B cell (primary cell): ENCODE measurements around the gene CCDC85A. TPM values are rescaled to one million over a fixed set of nuclear protein-coding genes. Genes with fewer than 3 reads are reported as not detected.

ENCODE experiments used
- ATAC-seq: fragments of 200-7000 bp; cut with Tn5 transposase; one replicate; pipeline ENCODE4 v1.10.0; 2021; ENCODE audit warnings: low read depth, mild to moderate bottlenecking, moderate number of reproducible peaks, moderate library complexity
- CTCF ChIA-PET: fragments of 350-600 bp; sonication (Branson Sonifier 250); formaldehyde crosslinking; loops from one replicate; lab custom pipeline; 2021; ENCODE audit warnings: antibody characterized with exemption, inconsistent platforms; lab: Charles Lee
- POLR2A ChIA-PET: fragments of 350-600 bp; sonication (Branson Sonifier 250); formaldehyde crosslinking; loops from one replicate; lab custom pipeline; 2021; ENCODE audit warnings: antibody characterized with exemption; lab: Charles Lee
- DNase-seq: peaks from one replicate; pipeline ENCODE4 v3.0.0; 2013
- H2AFZ ChIP-seq: 2 replicates; pipeline ENCODE4 v1.6.1; 2012; ENCODE audit warnings: mild to moderate bottlenecking, low read depth, low read length; ENCODE audit not compliant: insufficient read depth, poor library complexity, severe bottlenecking
- H3K27ac ChIP-seq, 2 donors: 1 replicate in 1 of 2; 2 replicates in 1 of 2; pipeline ENCODE4 v1.5.1; 2012 to 2013; ENCODE audit warnings: low read length in 2 of 2, mild to moderate bottlenecking in 2 of 2, moderate library complexity in 1 of 2
- H3K27me3 ChIP-seq, 4 experiments: fragments of 200-600 bp in 1 of 4; sonication (generic) in 1 of 4; replicated peaks in 1 of 4; 1 replicate in 2 of 4; 2 replicates in 2 of 4; pipeline versions ENCODE4 v1.6.1 to v1.7.0; 2013 to 2016; ENCODE audit warnings: low read length in 3 of 4, mild to moderate bottlenecking in 2 of 4, mixed read lengths in 1 of 4, moderate library complexity in 1 of 4; ENCODE audit not compliant: insufficient read depth in 4 of 4, control insufficient read depth in 3 of 4; ENCODE audit errors: control extremely low read depth in 1 of 4
- H3K36me3 ChIP-seq, 2 experiments: replicated peaks in 1 of 2; 1 replicate in 1 of 2; 2 replicates in 1 of 2; pipeline versions ENCODE4 v1.6.1 to v1.7.1; 2013; ENCODE audit warnings: low read length in 1 of 2; ENCODE audit not compliant: insufficient read depth in 2 of 2, control insufficient read depth in 1 of 2; ENCODE audit errors: control extremely low read depth in 1 of 2, extremely low read depth in 1 of 2
- H3K4me1 ChIP-seq, 2 donors: fragments of 200-600 bp in 1 of 2; sonication (generic) in 1 of 2; 1 replicate in 1 of 2; 2 replicates in 1 of 2; pipeline versions ENCODE4 v1.5.1 to v1.6.1; 2013 to 2017; ENCODE audit warnings: low read length in 2 of 2; ENCODE audit not compliant: control insufficient read depth in 2 of 2, insufficient read depth in 2 of 2
- H3K4me2 ChIP-seq: replicated peaks from 2 replicates; pipeline ENCODE3; 2012; ENCODE audit warnings: mild to moderate bottlenecking, low read depth, low read length; ENCODE audit not compliant: poor library complexity, severe bottlenecking
- H3K4me3 ChIP-seq, 5 experiments: fragments of 200-600 bp in 1 of 5; sonication (generic) in 1 of 5; 1 replicate in 3 of 5; 2 replicates in 2 of 5; pipeline versions ENCODE4 v1.5.1 to v1.7.0; 2011 to 2016; ENCODE audit warnings: low read length in 4 of 5, mild to moderate bottlenecking in 4 of 5, low read depth in 2 of 5, control low read depth in 1 of 5, moderate library complexity in 1 of 5; ENCODE audit not compliant: insufficient read depth in 1 of 5; ENCODE audit errors: control extremely low read depth in 1 of 5, extremely low read depth in 1 of 5
- H3K79me2 ChIP-seq: fragments of 200-600 bp; sonication (generic); one replicate; pipeline ENCODE4 v1.6.0; 2016; ENCODE audit warnings: low read length; ENCODE audit not compliant: control insufficient read depth, insufficient read depth
- H3K9ac ChIP-seq: fragments of 200-600 bp; sonication (generic); 2 replicates; pipeline ENCODE4 v1.6.1; 2017; ENCODE audit warnings: mild to moderate bottlenecking, low read length, moderate library complexity
- H3K9me3 ChIP-seq, 3 donors: one replicate each; pipeline versions ENCODE4 v1.6.1 to v1.7.1; 2013; ENCODE audit warnings: low read length in 2 of 3; ENCODE audit not compliant: control insufficient read depth in 2 of 3, insufficient read depth in 1 of 3; ENCODE audit errors: control extremely low read depth in 1 of 3
- H4K20me1 ChIP-seq: 2 replicates; pipeline ENCODE4 v1.6.0; 2012; ENCODE audit warnings: mild to moderate bottlenecking, low read length; ENCODE audit not compliant: insufficient read depth, control insufficient read depth, poor library complexity, severe bottlenecking
- H3K27ac Mint-ChIP-seq: one replicate; pipeline ENCODE4 v1.8.0; 2021; ENCODE audit warnings: mixed read lengths
- H3K27me3 Mint-ChIP-seq: one replicate; pipeline ENCODE4 v1.8.0; 2021; ENCODE audit warnings: mixed read lengths
- H3K4me1 Mint-ChIP-seq: one replicate; pipeline ENCODE4 v1.8.0; 2021; ENCODE audit warnings: mixed read lengths
- H3K4me3 Mint-ChIP-seq: one replicate; pipeline ENCODE4 v1.8.0; 2021; ENCODE audit warnings: mixed read lengths
- H3K9me3 Mint-ChIP-seq: one replicate; pipeline ENCODE4 v1.8.0; 2022; ENCODE audit warnings: mixed read lengths; ENCODE audit not compliant: insufficient read depth
- EZH2 ChIP-seq: IDR thresholded peaks from 2 replicates; pipeline ENCODE4 v1.6.1; 2012; ENCODE audit warnings: borderline replicate concordance, low read depth, mild to moderate bottlenecking, moderate library complexity, low read length; ENCODE audit not compliant: insufficient read depth, poor library complexity, severe bottlenecking
- WGBS: methylation state at CpG from one replicate; pipeline ENCODE4 v1.1.5; 2013; ENCODE audit warnings: missing lambda C conversion rate; ENCODE audit not compliant: insufficient coverage; 5-methylcytosine and 5-hydroxymethylcytosine counted together
- intact Hi-C: fragments of 100-400 bp; cut with micrococcal nuclease; formaldehyde crosslinking; loops from one replicate; pipeline ENCODE4 v1.10.0; 2022
- polyA plus RNA-seq: library from polyadenylated mRNA; depleted of rRNA; stranded (reverse); fragments of >200 nt; gene quantifications from 2 replicates; pipeline ENCODE4 v1.2.3, GENCODE V29; 2012
- total RNA-seq, 2 donors: library from RNA; stranded (reverse); fragments of 120-200 nt in 1 of 2; gene quantifications; 1 replicate in 1 of 2; 2 replicates in 1 of 2; pipeline versions ENCODE4 v1.2.3 to v1.2.4, GENCODE V29; 2013 to 2022
- TF ChIP-seq, protein P1 (sequence below): fragments of 200-600 bp; IDR thresholded peaks from one replicate; pipeline ENCODE4 v1.8.0; 2022; ENCODE audit warnings: antibody characterized with exemption, mild to moderate bottlenecking

The CCDC85A gene
- total and polyA plus RNA-seq, 2 donors (not counting 1 experiment from before 2014, with no cell fraction given): 0.15 TPM; not detected in 1

DNA sequence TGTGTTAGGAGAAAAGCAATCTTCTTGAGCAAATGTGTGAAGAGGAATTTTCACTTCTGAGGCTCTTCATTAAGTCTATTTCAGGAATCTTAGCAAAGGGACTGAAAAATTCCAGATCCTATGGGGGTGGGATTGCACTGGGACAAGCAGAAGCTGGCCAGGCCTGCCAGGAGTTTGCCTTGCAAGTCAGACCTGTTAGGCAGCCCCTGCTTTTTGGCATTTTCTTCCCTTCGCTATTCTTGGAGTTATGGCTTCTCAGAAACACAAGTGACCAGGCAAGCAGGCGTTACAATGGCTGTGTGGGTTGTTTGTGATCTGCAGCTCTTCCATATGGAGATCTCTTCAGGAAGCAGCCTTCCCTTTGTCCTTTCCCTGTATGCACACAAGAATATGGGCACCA lies 8.0 kb upstream of the CCDC85A start:
- DNase-seq (no peak), ATAC-seq (no peak)
- Mint-ChIP-seq H3K27ac (no peak overlapping the region), H3K9me3 (peaks cover 3% of the 10 kb centered on the region), H3K27me3 (peaks cover 20% of the 10 kb centered on the region), H3K4me3 (no peak overlapping the region), H3K4me1 (no peaks in the 10 kb centered on the region)
- peaks cover 0 to 6% (median 2%) of the 10 kb centered on the region in 4 experiments for H3K27me3 ChIP-seq
- no peaks in the 10 kb centered on the region for H4K20me1 ChIP-seq
- H2AFZ ChIP-seq: no peak overlapping the region
- no peaks in the 10 kb centered on the region for H3K36me3 ChIP-seq
- intact Hi-C loops: no loop called here
- H3K27ac ChIP-seq: no peak overlapping the region
- no peaks in the 10 kb centered on the region for H3K79me2 ChIP-seq
- ChIA-PET POLR2A (no interaction called here), CTCF (no interaction called here)
- no peak overlapping the region for H3K4me2 ChIP-seq
- H3K4me1 ChIP-seq: no peaks in the 10 kb centered on the region
- no peak overlapping the region for H3K4me3 ChIP-seq
- TF ChIP-seq, protein P1, sequence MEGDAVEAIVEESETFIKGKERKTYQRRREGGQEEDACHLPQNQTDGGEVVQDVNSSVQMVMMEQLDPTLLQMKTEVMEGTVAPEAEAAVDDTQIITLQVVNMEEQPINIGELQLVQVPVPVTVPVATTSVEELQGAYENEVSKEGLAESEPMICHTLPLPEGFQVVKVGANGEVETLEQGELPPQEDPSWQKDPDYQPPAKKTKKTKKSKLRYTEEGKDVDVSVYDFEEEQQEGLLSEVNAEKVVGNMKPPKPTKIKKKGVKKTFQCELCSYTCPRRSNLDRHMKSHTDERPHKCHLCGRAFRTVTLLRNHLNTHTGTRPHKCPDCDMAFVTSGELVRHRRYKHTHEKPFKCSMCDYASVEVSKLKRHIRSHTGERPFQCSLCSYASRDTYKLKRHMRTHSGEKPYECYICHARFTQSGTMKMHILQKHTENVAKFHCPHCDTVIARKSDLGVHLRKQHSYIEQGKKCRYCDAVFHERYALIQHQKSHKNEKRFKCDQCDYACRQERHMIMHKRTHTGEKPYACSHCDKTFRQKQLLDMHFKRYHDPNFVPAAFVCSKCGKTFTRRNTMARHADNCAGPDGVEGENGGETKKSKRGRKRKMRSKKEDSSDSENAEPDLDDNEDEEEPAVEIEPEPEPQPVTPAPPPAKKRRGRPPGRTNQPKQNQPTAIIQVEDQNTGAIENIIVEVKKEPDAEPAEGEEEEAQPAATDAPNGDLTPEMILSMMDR: no peak
- TF ChIP-seq EZH2: no peak
- no peak overlapping the region for H3K9ac ChIP-seq
- 80% methylated on average over 1 of the region's 2 CpGs for WGBS
- no peaks in the 10 kb centered on the region for H3K9me3 ChIP-seq

DNA sequence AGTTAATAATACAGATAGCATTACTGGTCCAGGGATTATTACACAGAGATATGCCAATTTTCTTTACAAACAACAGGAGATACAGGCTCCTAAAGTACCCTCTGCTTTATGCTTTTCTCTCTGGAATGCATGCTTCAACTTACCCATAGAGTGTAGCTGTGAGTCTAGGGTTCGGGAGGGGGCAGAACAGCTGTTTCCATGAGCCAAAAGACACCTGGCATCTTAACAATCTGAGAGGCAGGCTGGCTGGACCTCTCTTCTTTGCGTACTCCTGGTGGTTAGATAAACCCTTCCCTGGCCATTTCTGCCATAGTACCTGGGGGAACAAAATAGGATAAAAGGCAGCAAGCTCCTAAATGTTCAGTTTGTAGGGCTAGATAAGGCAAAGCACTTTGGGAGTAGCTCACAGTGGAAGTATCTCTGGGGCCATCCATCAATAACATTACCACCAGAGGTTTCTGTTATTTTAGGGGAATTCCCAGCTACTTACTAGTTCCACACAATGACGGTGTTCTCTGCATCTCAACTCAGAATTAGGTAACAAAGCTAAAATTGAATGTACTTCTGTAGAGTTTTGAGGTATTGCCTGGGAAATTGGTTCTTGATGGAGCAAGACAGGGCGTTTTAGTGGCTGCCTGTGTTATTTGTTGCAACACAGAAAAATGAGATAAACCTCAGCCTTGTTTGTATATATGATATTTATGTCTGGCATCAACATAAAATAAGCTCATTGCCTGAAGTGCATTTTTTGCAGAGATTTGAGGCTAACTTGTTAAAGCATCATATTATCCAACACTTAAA lies 6.2 kb upstream of the CCDC85A start:
- Histone ChIP-seq H3K27ac (no peak overlapping the region), H2AFZ (no peak overlapping the region), H3K4me2 (no peak overlapping the region), H3K4me3 (no peak overlapping the region), H3K79me2 (no peaks in the 10 kb centered on the region), H3K9ac (no peak overlapping the region), H3K36me3 (no peaks in the 10 kb centered on the region), H4K20me1 (no peaks in the 10 kb centered on the region), H3K27me3 (peaks cover 0 to 14% (median 6%) of the 10 kb centered on the region in 4 experiments), H3K9me3 (no peaks in the 10 kb centered on the region), H3K4me1 (no peaks in the 10 kb centered on the region)
- Mint-ChIP-seq H3K4me3 (no peak overlapping the region), H3K27ac (no peak overlapping the region), H3K27me3 (peaks cover 34% of the 10 kb centered on the region), H3K9me3 (no peaks in the 10 kb centered on the region), H3K4me1 (no peaks in the 10 kb centered on the region)
- DNase-seq: no peak
- WGBS: no CpG with 5 or more reads among the region's 4 CpGs
- TF ChIP-seq, protein P1: no peak
- TF ChIP-seq EZH2: no peak
- intact Hi-C loops: no loop called here
- CTCF ChIA-PET: no interaction called here
- ATAC-seq: no peak
- POLR2A ChIA-PET: no interaction called here
